Body of pancreas (tissue), 4 donors: ENCODE results near the gene SRP19.

ENCODE experiments used
- CTCF ChIP-seq, 7 experiments: fragments of 450-650 bp in 4 of 7; fragments of 200-600 bp in 3 of 7; sonication (generic) in 3 of 7; IDR thresholded peaks; one replicate each; pipeline ENCODE4 v1.5.1; 2016 to 2019; ENCODE audit warnings: antibody characterized with exemption in 7 of 7
- POLR2A ChIP-seq, 3 donors: fragments of 450-650 bp; IDR thresholded peaks; one replicate each; pipeline ENCODE4 v1.6.1; 2016; ENCODE audit warnings: antibody characterized with exemption in 3 of 3, mild to moderate bottlenecking in 2 of 3

- no peak for TF ChIP-seq CTCF (IDR thresholded peaks at IDR 0.05)
- no peak for TF ChIP-seq POLR2A (IDR thresholded peaks at IDR 0.05)
These were observed 6.3 kb downstream of the SRP19 start for GRCh38 chr5:112867411-112867810.
